ENCODE data around the gene LENG8. TPM values are rescaled to one million over a fixed set of nuclear protein-coding genes. Genes with fewer than 3 reads are reported as not detected.
A peak's percentile ranks its signal among the peaks of the same experiment; 100 is the strongest.

Gene LENG8
- total and polyA plus RNA-seq, 4 donors, result 6.9 to 46.7 (median 18.7) TPM

- Histone ChIP-seq H3K9me3 (ENCODE audit: control insufficient read depth in 4 of 4, low read length in 3 of 4) (no peaks in the 10 kb centered on the region), H3K27ac (ENCODE audit: low read depth in 1 of 2, low read length in 2 of 2) (no peak overlapping the region), H3K36me3 (ENCODE audit: control insufficient read depth in 4 of 4, insufficient read depth in 3 of 4, low read depth in 1 of 4, low read length in 3 of 4) (peaks cover 19 to 49% (median 38%) of the 10 kb centered on the region in 4 donors), H3K27me3 (ENCODE audit: control insufficient read depth in 4 of 4, insufficient read depth in 4 of 4, low read length in 3 of 4) (no peaks in the 10 kb centered on the region), H3K4me3 (ENCODE audit: low read depth in 1 of 3, low read length in 3 of 3) (no peak overlapping the region), H3K9ac (ENCODE audit: low read depth in 1 of 2, low read length in 2 of 2) (no peak overlapping the region), H3K4me1 (ENCODE audit: control insufficient read depth in 4 of 4, insufficient read depth in 4 of 4, low read length in 3 of 4) (peaks cover 8 to 26% (median 17%) of the 10 kb centered on the region in 4 donors)
- no peak for DNase-seq (ENCODE audit: low spot score)
- WGBS, result 63% methylated on average over 3 of the region's 3 CpGs
- TF ChIP-seq HNF4G (IDR thresholded peaks at IDR 0.05) (no peak), FOXA2 (IDR thresholded peaks at IDR 0.05) (no peak), ZBTB33 (IDR thresholded peaks at IDR 0.05) (no peak), EGR1 (IDR thresholded peaks at IDR 0.05; ENCODE audit: low read depth in 2 of 2) (no peak), SP1 (IDR thresholded peaks at IDR 0.05) (no peak), ATF3 (IDR thresholded peaks at IDR 0.05) (no peak), RXRA (IDR thresholded peaks at IDR 0.05) (no peak), FOXA1 (IDR thresholded peaks at IDR 0.05) (no peak), CTCF (IDR thresholded peaks at IDR 0.05; ENCODE audit: low read depth, low read length, missing input control) (no peak), REST (IDR thresholded peaks at IDR 0.05) (no peak), GABPA (IDR thresholded peaks at IDR 0.05 in 1 of 2, conservative IDR thresholded peaks at IDR 0.05 in 1 of 2) (no peak), YY1 (IDR thresholded peaks at IDR 0.05) (no peak), TAF1 (conservative IDR thresholded peaks at IDR 0.05) (no peak), HNF4A (conservative IDR thresholded peaks at IDR 0.05) (no peak), NR2F2 (IDR thresholded peaks at IDR 0.05) (no peak)
Measured at GRCh38 chr19:54461613-54462012, 12.6 kb downstream of the LENG8 start.

GRCh38 chr19:54462047-54462654 lies 13.2 kb downstream of the LENG8 start:
- DNase-seq (ENCODE audit: low spot score), result no peak
- TF ChIP-seq NR2F2 (IDR thresholded peaks at IDR 0.05) (no peak), FOXA1 (IDR thresholded peaks at IDR 0.05) (no peak), YY1 (IDR thresholded peaks at IDR 0.05) (no peak), CTCF (IDR thresholded peaks at IDR 0.05; ENCODE audit: low read depth, low read length, missing input control) (no peak), ATF3 (IDR thresholded peaks at IDR 0.05) (no peak), MAX (IDR thresholded peaks at IDR 0.05) (no peak), GABPA (IDR thresholded peaks at IDR 0.05 in 1 of 2, conservative IDR thresholded peaks at IDR 0.05 in 1 of 2) (no peak), FOXA2 (IDR thresholded peaks at IDR 0.05) (no peak), HNF4A (conservative IDR thresholded peaks at IDR 0.05) (no peak), RXRA (IDR thresholded peaks at IDR 0.05) (no peak), SP1 (IDR thresholded peaks at IDR 0.05) (no peak), RAD21 (IDR thresholded peaks at IDR 0.05) (no peak)

More at GRCh38 chr19:54462047-54462654, 13.2 kb downstream of the LENG8 start:
- Histone ChIP-seq H3K4me3 (ENCODE audit: low read depth in 1 of 3, low read length in 3 of 3) (peak overlapping the region in 1 of 3 donors; percentile 76), H3K4me1 (ENCODE audit: control insufficient read depth in 4 of 4, insufficient read depth in 4 of 4, low read length in 3 of 4) (peaks cover 8 to 26% (median 17%) of the 10 kb centered on the region in 4 donors), H3K9me3 (ENCODE audit: control insufficient read depth in 4 of 4, low read length in 3 of 4) (no peaks in the 10 kb centered on the region), H3K27me3 (ENCODE audit: control insufficient read depth in 4 of 4, insufficient read depth in 4 of 4, low read length in 3 of 4) (no peaks in the 10 kb centered on the region), H3K27ac (ENCODE audit: low read depth in 1 of 2, low read length in 2 of 2) (peak overlapping the region; percentile 90 to 95), H3K9ac (ENCODE audit: low read depth in 1 of 2, low read length in 2 of 2) (no peak overlapping the region), H3K36me3 (ENCODE audit: control insufficient read depth in 4 of 4, insufficient read depth in 3 of 4, low read depth in 1 of 4, low read length in 3 of 4) (peaks cover 18 to 43% (median 33%) of the 10 kb centered on the region in 4 donors)
- 77% methylated on average over 15 of the region's 15 CpGs for WGBS
